ENCODE data around the gene OPRM1. TPM values are rescaled to one million over a fixed set of nuclear protein-coding genes. Genes with fewer than 3 reads are reported as not detected.

Gene OPRM1
- total RNA-seq, 1 experiment from 2014 or later, result not detected

DNA sequence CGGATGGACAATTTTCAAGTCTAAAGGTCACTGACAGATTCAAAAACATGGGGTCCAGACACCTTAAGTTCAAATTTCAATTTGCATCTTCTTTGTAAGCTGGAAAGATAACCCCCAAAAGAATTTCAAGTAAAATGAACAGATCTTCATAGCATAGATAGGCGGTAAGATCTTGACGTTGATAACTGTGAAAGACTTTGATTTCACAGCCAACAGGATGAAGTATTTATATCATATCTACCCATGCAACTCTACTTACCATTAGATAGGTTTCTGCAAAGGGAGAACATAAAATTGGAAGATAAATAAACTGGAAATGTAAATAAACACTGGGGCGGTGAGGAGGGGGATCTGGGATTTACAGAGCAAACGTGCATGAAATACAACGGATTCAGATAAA, 179.7 kb downstream of the OPRM1 start:
- no peaks in the 10 kb centered on the region for H3K79me2 ChIP-seq (ENCODE audit: insufficient read depth, low read length)
- no peaks in the 10 kb centered on the region for H3K36me3 ChIP-seq (ENCODE audit: control insufficient read depth in 1 of 2, insufficient read depth in 2 of 2, low read length in 2 of 2)
- no peaks in the 10 kb centered on the region for H3K9me3 ChIP-seq (ENCODE audit: control insufficient read depth in 1 of 2, insufficient read depth in 1 of 2, low read depth in 1 of 2, low read length in 2 of 2)
- CTCF ChIA-PET, result no interaction called here
- ATAC-seq, result no peak
- DNase-seq (ENCODE audit: low read depth, low spot score), result no peak
- H2AFZ ChIP-seq (ENCODE audit: low read depth, low read length, poor library complexity, severe bottlenecking), result no peak overlapping the region
- TF ChIP-seq CEBPB (IDR thresholded peaks at IDR 0.05; ENCODE audit: low read depth), result no peak
- no peak for TF ChIP-seq ZFX (IDR thresholded peaks at IDR 0.05)
- TF ChIP-seq ZNF274 (IDR thresholded peaks at IDR 0.05; ENCODE audit: low read depth, low read length), result no peak
- TF ChIP-seq POLR2A (IDR thresholded peaks at IDR 0.05; ENCODE audit: borderline replicate concordance, extremely low read depth, insufficient read depth, insufficient read length), result no peak
- TF ChIP-seq EGR1 (IDR thresholded peaks at IDR 0.05; ENCODE audit: low read depth), result no peak
- H3K4me1 ChIP-seq (ENCODE audit: control insufficient read depth in 1 of 2, insufficient read depth in 2 of 2, low read length in 2 of 2), result no peaks in the 10 kb centered on the region
- no peaks in the 10 kb centered on the region for H3K9me2 ChIP-seq (ENCODE audit: insufficient read depth)
- H3K27ac ChIP-seq (ENCODE audit: low read depth, low read length), result no peak overlapping the region
- POLR2A ChIA-PET, result no interaction called here
- no peaks in the 10 kb centered on the region for H4K20me1 ChIP-seq (ENCODE audit: insufficient read depth)
- H3K27me3 ChIP-seq (ENCODE audit: insufficient read depth, low read length), result no peaks in the 10 kb centered on the region
- intact Hi-C loops (cut with micrococcal nuclease), result no loop called here
- BruUV-seq (replicated peaks), result no TSS peak
- RAD21 ChIA-PET (ENCODE audit: low non-redundant PET in 1 of 2, low total read pairs in 2 of 2, uncharacterized antibody in 2 of 2, unreplicated experiment in 2 of 2), result no interaction called here
- no peak overlapping the region for H3K4me2 ChIP-seq (ENCODE audit: low read length)
- H3K4me3 ChIP-seq (replicated peaks in 1 of 2; ENCODE audit: low read depth in 1 of 2, low read length in 2 of 2), result no peak overlapping the region
- no peak overlapping the region for H3K9ac ChIP-seq (ENCODE audit: low read length)

DNA sequence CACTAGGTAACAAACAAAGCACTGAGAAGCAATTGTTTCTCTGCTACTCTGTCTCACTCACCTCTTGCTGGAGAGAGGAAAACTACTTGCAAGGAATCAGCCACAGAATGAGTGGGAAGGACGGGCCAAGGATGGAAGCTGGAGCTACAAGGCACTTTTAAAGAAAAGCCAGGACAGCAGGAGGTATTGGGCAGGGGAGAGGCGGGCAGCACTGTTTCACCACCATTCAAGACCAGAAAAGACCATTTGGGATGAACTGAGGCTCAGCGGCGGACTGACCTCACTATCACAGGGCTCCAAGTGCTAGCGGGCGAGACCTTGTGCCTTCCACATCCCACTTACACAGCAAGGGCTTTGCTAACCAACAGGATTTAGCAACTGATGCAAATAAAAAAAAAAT, 180.2 kb downstream of the OPRM1 start:
- no peak overlapping the region for H3K27ac ChIP-seq (ENCODE audit: low read depth, low read length)
- H2AFZ ChIP-seq (ENCODE audit: low read depth, low read length, poor library complexity, severe bottlenecking), result no peak overlapping the region
- no peaks in the 10 kb centered on the region for H3K9me3 ChIP-seq (ENCODE audit: control insufficient read depth in 1 of 2, insufficient read depth in 1 of 2, low read depth in 1 of 2, low read length in 2 of 2)
- H3K4me2 ChIP-seq (ENCODE audit: low read length), result no peak overlapping the region
- H3K4me3 ChIP-seq (replicated peaks in 1 of 2; ENCODE audit: low read depth in 1 of 2, low read length in 2 of 2), result no peak overlapping the region
- H3K27me3 ChIP-seq (ENCODE audit: insufficient read depth, low read length), result no peaks in the 10 kb centered on the region
- no peaks in the 10 kb centered on the region for H3K79me2 ChIP-seq (ENCODE audit: insufficient read depth, low read length)
- no peaks in the 10 kb centered on the region for H3K4me1 ChIP-seq (ENCODE audit: control insufficient read depth in 1 of 2, insufficient read depth in 2 of 2, low read length in 2 of 2)
- no peaks in the 10 kb centered on the region for H4K20me1 ChIP-seq (ENCODE audit: insufficient read depth)
- intact Hi-C loops (cut with micrococcal nuclease), result no loop called here
- no peak for DNase-seq (ENCODE audit: low read depth, low spot score)
- ChIA-PET CTCF (no interaction called here), RAD21 (ENCODE audit: low non-redundant PET in 1 of 2, low total read pairs in 2 of 2, uncharacterized antibody in 2 of 2, unreplicated experiment in 2 of 2) (no interaction called here), POLR2A (no interaction called here)
- BruUV-seq (replicated peaks), result no TSS peak
- no peak overlapping the region for H3K9ac ChIP-seq (ENCODE audit: low read length)
- TF ChIP-seq CEBPB (IDR thresholded peaks at IDR 0.05; ENCODE audit: low read depth) (no peak), ELF1 (IDR thresholded peaks at IDR 0.05; ENCODE audit: borderline replicate concordance, low read depth) (no peak)
- H3K36me3 ChIP-seq (ENCODE audit: control insufficient read depth in 1 of 2, insufficient read depth in 2 of 2, low read length in 2 of 2), result no peaks in the 10 kb centered on the region
- no peak for ATAC-seq
- no peaks in the 10 kb centered on the region for H3K9me2 ChIP-seq (ENCODE audit: insufficient read depth)
